ENCODE data around the gene SPRED1. TPM values are rescaled to one million over a fixed set of nuclear protein-coding genes. Genes with fewer than 3 reads are reported as not detected.

SPRED1 gene
- total and polyA plus RNA-seq, 10 of the 15 experiments (the other 5 are each of a cell fraction or from before 2014, with no cell fraction given): 0.08 to 2.6 (median 0.22) TPM

GRCh38 chr15:38300395-38300794, 47.8 kb downstream of the SPRED1 start:
- 18% methylated on average over 2 of the region's 2 CpGs for WGBS (ENCODE audit: insufficient coverage, insufficient replicate concordance, low lambda C conversion rate, missing lambda C conversion rate)
- BruUV-seq (replicated peaks): no TSS peak
- Histone ChIP-seq H3K27ac (ENCODE audit: control insufficient read depth, insufficient read depth) (no peak overlapping the region), H3K4me3 (peak overlapping the region; percentile 23; the same call in 1 of the 2 replicates), H2AFZ (ENCODE audit: control insufficient read depth, low read depth, low read length) (no peak overlapping the region), H3K36me3 (ENCODE audit: control insufficient read depth in 2 of 2, insufficient read depth in 2 of 2, low read length in 1 of 2) (no peaks in the 10 kb centered on the region), H3K79me2 (ENCODE audit: control insufficient read depth, insufficient read depth, low read length) (no peaks in the 10 kb centered on the region), H3K4me1 (ENCODE audit: control insufficient read depth, insufficient read depth, low read length) (peaks cover 8% of the 10 kb centered on the region), H3K9me3 (replicated peaks; ENCODE audit: control insufficient read depth, insufficient read depth, low read length) (no peaks in the 10 kb centered on the region), H3K27me3 (replicated peaks in 1 of 2; ENCODE audit: control insufficient read depth in 2 of 2, insufficient read depth in 2 of 2, low read length in 1 of 2) (no peaks in the 10 kb centered on the region), H3K9ac (ENCODE audit: control insufficient read depth, insufficient read depth, low read length) (no peak overlapping the region), H3K4me2 (ENCODE audit: control insufficient read depth, insufficient read depth) (no peak overlapping the region; the same call in 1 of the 2 replicates), H4K20me1 (ENCODE audit: control insufficient read depth, insufficient read depth) (no peaks in the 10 kb centered on the region)
- ChIA-PET RAD21 (ENCODE audit: unreplicated experiment) (interaction anchor here (1.0 to 1.9 kb wide), 3 partner anchors 43 to 279 kb away, joined by 3 to 5 read pairs (median 4); no protein-coding TSS in a partner anchor), SMC1A (ENCODE audit: uncharacterized antibody, unreplicated experiment) (interaction anchor here (0.6 to 1.9 kb wide), 8 partner anchors 9 to 220 kb away, joined by 3 to 7 read pairs (median 3); no protein-coding TSS in a partner anchor), CTCF (interaction anchor here (0.9 to 1.6 kb wide), 3 partner anchors 17 to 53 kb away, joined by 3 to 4 read pairs (median 3); no protein-coding TSS in a partner anchor), POLR2A (interaction anchor here (1.4 kb wide), 1 partner anchor 47 kb away, joined by 3 read pairs; no protein-coding TSS in a partner anchor)
- no peak for FAIRE-seq
- peak; percentile 55 for ATAC-seq
- in situ Hi-C loops (cut with MboI) (no loop called here), intact Hi-C loops (cut with micrococcal nuclease; ENCODE audit: unreplicated experiment) (loop anchor here (5.0 kb wide), 1 partner anchor 52 kb away; no protein-coding TSS in a partner anchor)
- no peak for DNase-seq (ENCODE audit: low read depth, low spot score)
- no peak for TF ChIP-seq MYC (IDR thresholded peaks at IDR 0.05; ENCODE audit: insufficient read depth, insufficient read length, insufficient replicate concordance, low read length, severe bottlenecking)
- peak; percentile 58; the same call in 1 of the 2 replicates for TF ChIP-seq JUNB (IDR thresholded peaks at IDR 0.05)
- TF ChIP-seq TCF7 (IDR thresholded peaks at IDR 0.05; ENCODE audit: borderline replicate concordance): no peak
- 0 out of 4 replicates have a peak, but pooled peaks of 1 of the 2 experiments have one; percentile 27 for TF ChIP-seq EP300 (IDR thresholded peaks at IDR 0.05; ENCODE audit: borderline replicate concordance in 1 of 2, control insufficient read depth in 1 of 2, low read depth in 2 of 2, low read length in 2 of 2)
- no peak for TF ChIP-seq TAF1 (IDR thresholded peaks at IDR 0.05; ENCODE audit: borderline replicate concordance, low read depth, low read length)
- TF ChIP-seq HCFC1 (IDR thresholded peaks at IDR 0.05; ENCODE audit: low read length): no peak
- TF ChIP-seq ZNF384 (IDR thresholded peaks at IDR 0.05; ENCODE audit: borderline replicate concordance, low read depth, low read length): 0 out of 2 replicates have a peak, but pooled peaks have one; percentile 18
- 0 out of 2 replicates have a peak, but pooled peaks have one; percentile 8 for TF ChIP-seq RUNX3 (IDR thresholded peaks at IDR 0.05; ENCODE audit: low read length)
- TF ChIP-seq, protein P1, sequence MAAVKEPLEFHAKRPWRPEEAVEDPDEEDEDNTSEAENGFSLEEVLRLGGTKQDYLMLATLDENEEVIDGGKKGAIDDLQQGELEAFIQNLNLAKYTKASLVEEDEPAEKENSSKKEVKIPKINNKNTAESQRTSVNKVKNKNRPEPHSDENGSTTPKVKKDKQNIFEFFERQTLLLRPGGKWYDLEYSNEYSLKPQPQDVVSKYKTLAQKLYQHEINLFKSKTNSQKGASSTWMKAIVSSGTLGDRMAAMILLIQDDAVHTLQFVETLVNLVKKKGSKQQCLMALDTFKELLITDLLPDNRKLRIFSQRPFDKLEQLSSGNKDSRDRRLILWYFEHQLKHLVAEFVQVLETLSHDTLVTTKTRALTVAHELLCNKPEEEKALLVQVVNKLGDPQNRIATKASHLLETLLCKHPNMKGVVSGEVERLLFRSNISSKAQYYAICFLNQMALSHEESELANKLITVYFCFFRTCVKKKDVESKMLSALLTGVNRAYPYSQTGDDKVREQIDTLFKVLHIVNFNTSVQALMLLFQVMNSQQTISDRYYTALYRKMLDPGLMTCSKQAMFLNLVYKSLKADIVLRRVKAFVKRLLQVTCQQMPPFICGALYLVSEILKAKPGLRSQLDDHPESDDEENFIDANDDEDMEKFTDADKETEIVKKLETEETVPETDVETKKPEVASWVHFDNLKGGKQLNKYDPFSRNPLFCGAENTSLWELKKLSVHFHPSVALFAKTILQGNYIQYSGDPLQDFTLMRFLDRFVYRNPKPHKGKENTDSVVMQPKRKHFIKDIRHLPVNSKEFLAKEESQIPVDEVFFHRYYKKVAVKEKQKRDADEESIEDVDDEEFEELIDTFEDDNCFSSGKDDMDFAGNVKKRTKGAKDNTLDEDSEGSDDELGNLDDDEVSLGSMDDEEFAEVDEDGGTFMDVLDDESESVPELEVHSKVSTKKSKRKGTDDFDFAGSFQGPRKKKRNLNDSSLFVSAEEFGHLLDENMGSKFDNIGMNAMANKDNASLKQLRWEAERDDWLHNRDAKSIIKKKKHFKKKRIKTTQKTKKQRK (IDR thresholded peaks at IDR 0.05; ENCODE audit: low read depth, low read length): no peak
- no peak for TF ChIP-seq CBFB (IDR thresholded peaks at IDR 0.05; ENCODE audit: low read depth)
- TF ChIP-seq ATF2 (IDR thresholded peaks at IDR 0.05; ENCODE audit: low read length): peak; percentile 40; the same call in 1 of the 2 replicates
- no peak for TF ChIP-seq TBL1XR1 (IDR thresholded peaks at IDR 0.05; ENCODE audit: low read depth, low read length)
- peak; percentile 33; the same call in 1 of the 2 replicates for TF ChIP-seq MTA2 (IDR thresholded peaks at IDR 0.05; ENCODE audit: low read depth)
- TF ChIP-seq NFIC (IDR thresholded peaks at IDR 0.05; ENCODE audit: low read depth, low read length): peak; percentile 49; the same call in 1 of the 2 replicates
- no peak for TF ChIP-seq MTA3 (IDR thresholded peaks at IDR 0.05; ENCODE audit: borderline replicate concordance, low read length)
